ENCODE data around the gene SEMA5A.

SEMA5A gene

DNA sequence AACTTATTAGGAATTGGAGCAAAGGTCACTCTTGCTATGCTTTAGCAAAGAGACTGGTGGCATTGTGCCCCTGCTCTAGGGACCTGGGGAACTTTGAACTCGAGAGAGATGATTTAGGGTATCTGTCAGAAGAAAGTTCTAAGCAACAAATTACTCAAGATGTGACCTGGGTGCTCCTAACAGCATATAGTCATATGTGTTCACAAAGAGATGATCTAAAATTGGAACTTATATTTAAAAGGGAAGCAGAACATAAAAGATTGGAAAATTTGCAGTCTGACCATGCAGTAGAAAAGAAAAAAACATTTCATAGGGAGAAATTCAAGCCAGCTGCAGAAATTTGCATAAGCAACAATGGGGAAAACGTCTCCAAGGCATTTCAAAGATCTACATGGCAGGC lies 68.3 kb downstream of the SEMA5A start:
- DNase-seq (ENCODE audit: low spot score): no peak

DNA sequence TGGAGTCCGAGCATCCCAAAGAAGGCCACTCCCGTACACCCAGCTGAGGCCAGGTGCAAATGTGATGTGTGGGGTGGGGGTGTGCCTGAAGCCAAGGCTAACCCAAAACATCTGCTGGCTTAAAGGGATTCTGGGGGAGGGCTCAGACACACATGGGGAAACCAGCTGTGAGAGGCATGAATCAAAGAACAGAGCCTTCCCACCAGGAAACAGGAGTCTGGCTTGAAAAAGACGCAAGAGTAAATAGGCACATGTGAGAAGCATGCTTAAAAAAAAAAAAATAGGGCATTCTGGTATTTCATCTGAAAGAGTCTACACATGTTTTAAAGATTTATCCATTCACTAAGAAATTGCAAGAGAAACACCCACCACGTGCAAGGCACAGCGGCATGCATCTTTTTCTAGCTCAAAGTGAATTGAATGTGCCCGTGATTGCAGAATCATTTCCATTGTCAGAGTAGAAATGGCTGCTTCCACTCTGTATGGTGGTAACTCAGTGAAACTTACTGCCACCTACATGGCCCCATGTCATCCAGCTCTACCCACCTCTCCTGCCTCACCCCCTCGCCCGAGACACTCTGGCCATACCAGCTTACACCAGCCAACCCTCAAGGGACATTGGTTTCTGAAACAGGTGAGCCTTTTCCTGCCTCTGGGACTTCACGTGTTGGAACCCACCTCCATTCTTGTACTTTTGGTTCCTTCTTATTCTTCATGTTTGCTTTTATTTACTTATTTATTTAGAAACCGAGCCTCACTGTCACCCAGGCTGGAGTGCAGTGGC lies 71.5 kb downstream of the SEMA5A start:
- DNase-seq (ENCODE audit: low spot score): no peak

DNA sequence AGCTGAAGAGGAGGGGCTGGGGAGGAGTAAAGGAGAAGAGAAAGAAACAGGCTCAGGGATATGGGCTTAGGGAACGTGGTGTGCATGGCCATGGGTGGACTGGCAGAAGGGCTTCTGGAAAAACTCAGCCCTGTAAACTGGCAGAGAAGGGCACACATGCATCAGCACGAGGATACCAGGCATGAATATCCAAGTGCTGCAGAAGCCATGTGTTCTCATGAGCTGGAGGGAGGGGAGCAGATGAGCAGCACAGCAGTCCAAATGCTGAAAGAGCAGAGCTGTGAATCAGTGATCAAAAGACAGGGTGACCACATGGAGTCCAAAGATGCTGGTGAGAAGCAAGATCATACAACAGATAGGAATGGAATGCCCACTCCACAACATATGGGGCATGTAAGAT lies 72.3 kb downstream of the SEMA5A start:
- no peak for DNase-seq (ENCODE audit: low spot score)

DNA sequence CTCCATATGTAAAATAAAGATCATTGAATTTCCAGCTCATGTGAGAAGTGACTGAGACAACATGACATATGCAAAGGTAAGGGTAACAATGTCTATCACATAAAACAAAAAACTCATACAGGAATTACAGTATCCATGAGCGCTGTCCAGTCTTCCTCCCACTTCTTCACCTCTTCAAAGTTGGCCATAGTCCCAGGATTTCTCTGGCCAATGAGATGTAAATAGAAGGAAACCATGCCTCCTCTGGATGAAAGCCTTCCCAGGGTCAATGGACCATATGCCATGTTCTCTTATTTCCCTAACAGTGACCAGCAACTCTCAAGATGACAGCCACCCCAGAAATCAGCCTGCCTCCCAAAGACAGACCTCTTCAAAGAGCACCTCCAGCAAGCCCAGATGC lies 75.5 kb downstream of the SEMA5A start:
- DNase-seq (ENCODE audit: low spot score): no peak

DNA sequence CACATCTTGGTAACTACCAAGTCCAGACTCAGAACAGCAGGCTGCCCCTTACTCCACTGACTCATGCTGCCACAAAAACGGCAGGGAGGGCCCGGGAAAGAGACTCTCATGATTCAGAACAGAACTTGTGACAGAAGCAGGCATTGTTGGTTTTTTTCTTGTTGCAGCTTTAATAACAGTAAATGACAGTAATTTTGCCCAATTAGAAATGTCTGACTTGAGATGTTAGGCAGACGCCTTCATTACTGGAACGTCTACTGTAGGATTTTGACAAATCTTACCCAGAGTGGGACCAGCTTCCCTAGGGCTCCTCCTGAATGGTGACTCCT lies 77.9 kb downstream of the SEMA5A start:
- peak; percentile 20 for DNase-seq (ENCODE audit: low spot score)

DNA sequence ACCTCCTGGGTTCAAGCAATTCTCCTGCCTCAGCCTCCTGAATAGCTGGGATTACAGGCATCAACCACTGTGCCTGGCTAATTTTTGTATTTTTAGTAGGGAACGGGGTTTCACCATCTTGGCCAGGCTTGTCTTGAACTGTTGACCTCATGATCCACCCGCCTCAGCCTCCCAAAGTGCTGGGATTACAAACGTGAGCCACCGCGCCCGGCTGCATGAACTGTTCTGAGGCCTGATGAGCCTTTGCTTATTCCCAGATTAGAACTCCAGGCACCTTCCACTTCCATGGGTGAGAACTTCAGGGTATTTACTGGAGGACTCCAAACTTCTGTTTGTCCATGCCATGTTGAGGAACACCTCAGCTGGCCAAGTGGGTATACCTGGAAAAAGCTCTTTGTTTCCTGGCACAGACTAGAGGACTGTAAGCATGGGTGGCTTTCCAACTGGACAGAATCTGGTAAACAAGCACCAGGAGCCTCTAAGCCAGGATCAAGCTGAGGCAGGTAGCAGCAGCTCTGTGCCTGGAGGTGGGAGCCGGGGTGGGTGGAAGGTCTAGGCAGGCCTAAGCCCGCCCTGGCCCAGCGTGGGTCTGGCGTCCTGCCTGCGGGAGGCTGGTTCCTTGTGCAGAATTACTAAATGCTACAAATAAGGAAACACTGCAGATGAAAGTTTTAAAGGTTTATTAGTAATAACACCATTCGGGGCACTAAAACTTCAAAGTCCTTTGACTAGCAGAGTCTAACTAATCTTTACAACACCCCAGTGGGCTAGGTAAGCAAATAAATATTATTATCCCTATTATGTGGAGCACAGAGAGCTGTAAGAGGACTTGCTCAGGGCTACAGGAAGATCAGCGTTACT lies 78.4 kb downstream of the SEMA5A start:
- DNase-seq (ENCODE audit: low spot score): no peak

DNA sequence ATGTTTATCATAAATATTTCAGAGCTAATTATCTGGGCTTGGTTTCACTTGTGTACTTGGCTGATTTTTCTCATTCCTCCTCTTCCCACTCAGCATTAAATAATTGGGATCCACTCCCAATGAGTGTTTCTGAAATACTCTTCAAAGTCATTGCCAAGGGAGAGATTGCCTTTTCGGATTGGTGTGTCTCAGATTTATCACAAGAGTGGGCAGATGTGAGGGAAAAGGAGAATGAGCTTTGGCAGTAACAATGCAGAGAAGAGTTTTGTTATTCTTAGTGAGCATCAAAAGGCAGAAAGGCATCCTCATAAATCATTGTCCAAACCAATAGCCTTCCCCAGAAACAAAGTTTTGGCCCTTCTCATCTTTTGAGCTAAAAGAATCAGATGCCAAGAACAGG lies 79.2 kb downstream of the SEMA5A start:
- no peak for DNase-seq (ENCODE audit: low spot score)

DNA sequence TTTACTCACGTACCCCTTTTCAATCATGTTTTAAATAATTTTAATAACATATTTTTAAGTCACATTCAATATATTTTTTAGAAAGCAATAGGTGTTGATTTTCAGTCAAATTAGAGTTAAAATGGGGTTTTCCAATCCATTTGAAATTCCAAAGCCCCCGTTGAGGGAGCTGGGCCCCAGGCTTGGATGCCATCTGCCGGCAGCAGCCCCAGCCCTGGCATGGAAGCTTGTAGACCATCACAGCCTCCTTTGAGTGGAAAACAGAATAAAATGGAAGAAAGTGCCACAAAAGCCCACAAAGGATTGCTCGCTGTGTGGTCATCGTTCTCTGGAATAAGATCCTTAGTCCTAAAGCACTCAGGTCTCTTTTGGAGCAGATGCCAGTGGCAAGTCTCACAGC lies 81.4 kb downstream of the SEMA5A start:
- no peak for DNase-seq (ENCODE audit: low spot score)

DNA sequence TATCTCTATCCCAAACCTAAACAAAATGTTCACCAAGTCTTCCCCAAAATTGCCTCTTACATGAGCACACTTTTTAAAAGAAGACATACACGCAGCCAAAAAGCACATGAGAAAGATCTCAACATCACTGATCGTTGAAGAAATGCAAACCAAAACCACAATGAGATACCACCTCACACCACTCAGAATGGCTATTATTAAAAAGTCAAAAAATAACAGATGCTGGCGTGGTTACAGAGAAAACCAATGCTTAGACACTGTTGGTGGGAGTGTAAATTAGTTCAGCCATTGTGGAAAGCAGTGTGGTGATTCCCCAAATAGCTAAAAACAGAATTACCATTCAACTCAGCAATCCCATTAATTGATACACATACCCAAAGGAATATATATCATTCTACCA lies 83.8 kb downstream of the SEMA5A start:
- no peak for DNase-seq (ENCODE audit: low spot score)

DNA sequence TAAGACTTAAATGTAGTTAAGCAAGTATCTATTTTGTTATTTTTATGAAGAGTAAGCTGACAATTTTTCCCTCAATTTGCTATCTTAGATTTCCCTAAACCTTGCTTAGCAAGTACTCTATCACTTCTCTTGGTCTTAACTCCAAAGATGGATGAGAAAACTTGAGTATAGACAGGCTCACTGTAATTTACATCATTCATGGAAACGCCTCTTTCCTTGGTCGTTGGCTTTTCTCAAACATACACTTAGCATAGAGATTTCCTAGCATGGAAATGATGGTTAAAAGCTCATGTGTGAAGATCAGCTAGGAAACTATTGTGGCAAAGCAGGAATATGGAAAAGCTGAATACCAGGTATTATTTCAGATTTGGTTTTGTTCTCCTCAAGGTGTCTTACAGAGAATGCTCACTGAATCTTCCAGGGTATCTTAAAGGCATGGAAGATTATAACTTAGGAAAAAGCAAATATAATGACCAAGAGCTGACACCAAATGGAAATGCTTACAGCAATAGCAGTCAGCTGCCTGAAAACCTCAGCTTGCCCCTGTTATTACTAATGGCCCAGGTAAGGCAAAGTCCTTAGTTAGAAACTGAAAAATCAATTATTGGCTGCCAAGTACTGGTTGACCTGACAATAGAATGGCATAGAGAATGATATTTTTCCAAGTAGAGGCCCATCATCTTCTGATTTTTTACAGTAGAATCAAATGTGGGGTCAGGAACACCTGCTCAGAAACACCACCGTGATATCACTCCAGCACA lies 84.8 kb downstream of the SEMA5A start:
- no peak for DNase-seq (ENCODE audit: low spot score)

DNA sequence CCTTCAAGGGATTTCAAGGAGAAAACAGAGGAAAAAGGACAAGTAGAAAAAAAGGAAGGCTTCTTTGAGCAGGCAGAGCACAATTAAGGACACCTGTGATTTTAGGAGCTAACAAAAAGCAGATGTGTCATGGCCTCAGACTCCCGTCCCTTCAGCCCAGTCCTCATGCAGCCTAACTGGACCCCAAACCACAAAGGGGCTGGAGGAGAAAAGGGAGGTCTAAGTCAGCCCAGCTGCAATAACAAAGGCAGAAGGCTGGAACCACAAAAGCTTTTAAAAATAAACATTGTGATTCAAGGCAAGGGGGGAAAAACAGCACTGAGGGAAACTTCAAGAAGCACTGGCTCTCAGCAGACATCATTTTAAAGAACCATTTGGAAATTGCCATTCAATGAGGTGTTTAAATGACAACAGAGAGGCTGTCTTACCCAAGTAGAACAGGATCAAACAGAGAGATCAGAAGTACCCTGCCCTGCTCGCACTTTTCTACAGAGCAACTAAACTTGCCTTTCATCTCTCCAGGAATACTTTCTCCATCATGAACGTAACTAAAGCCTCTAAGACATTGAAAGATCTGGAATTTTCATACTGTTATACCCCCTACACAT lies 89.3 kb downstream of the SEMA5A start:
- DNase-seq (ENCODE audit: low spot score): no peak

DNA sequence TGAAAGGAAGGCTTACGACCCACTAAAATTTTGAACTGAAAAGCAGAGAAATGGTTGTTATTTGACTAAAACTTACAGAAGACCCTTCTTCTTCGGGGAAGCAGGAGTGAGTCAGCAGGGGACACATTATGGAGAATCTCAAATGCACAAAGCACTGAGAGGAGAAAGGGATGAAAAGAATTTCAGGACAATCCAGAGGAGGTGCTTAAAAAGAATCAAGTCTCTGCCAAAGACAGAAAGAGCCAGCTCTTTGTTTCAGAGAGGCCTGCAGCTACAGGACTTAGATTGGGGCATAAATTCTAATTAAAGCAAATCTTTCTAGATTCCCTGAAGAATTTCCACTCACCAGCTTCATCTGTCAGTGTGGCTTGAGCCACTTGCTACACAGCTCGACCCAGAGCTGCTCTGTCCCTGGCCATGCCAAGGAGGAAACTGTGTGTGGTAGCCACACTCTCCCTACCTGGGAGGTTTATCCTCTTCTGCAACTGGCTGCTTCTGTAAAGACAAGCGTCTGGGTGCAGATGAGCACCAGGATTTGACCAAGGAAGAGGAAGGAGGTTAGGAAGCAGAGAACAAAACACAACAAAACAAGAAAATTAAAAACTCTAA lies 89.9 kb downstream of the SEMA5A start:
- DNase-seq (ENCODE audit: low spot score): no peak

DNA sequence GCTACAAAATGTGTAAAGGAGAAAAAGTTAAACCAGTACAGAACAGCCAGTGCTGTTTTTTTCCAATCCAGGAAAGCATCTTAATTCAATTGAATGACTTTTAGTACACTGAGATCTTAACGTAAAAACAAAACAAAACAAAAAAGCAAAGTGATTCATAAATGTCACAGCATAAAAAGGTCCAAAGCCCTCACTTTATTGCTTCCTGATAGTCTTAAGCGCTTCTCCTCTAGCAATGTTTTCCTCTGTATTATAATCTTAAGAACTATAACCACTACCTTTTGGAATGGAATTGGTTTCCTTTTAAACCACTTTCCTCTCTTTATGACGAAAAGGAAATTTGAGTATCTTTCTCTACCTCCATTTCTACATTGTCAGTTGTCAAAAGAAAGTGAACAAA lies 91.4 kb downstream of the SEMA5A start:
- DNase-seq (ENCODE audit: low spot score): no peak

DNA sequence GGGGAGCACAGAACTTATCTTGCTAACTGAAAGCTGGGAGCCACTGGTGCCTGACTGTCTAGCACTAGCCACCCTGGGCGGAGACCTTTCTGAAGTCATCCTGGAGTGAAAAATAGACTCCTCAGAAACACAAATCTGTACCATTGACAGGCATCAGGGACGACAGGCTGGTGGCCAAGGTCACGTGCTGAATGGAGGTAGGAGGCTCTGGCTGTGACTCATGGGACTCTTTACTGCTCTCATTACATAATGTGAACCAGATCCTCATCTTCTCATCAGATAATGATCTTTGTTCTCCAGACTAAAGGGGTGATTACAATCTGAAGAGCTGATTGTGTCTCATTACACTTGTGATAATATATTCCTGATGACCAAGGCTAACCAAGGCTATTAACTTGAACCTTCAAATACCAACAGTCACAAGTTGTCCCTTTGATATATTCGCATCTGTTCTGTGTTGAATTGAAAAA lies 91.8 kb downstream of the SEMA5A start:
- DNase-seq (ENCODE audit: low spot score): no peak

DNA sequence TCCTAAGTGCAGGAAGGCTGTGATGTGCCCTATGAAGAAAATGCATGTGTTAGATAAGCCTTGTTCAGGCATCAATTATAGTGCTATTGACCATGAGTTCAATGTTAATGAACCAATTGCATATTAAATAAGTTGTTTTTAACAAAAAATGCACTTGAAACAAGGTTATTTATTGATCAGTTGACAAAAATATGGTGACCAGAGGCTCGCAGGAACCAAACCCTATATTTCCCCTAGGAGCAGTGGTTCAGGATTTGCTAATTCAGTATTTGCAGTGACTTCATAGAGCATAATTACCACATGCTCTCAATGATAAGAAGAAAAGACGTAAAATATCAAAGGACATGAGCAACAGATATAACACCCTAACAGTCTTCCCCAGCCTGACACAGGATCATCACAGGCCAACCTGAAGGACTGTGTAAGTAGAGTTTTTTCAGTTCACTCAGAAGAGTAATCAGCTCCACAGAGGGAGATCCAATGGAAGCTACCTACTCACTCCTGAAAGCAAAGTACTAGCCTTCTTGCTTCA lies 92.3 kb downstream of the SEMA5A start:
- no peak for DNase-seq (ENCODE audit: low spot score)

DNA sequence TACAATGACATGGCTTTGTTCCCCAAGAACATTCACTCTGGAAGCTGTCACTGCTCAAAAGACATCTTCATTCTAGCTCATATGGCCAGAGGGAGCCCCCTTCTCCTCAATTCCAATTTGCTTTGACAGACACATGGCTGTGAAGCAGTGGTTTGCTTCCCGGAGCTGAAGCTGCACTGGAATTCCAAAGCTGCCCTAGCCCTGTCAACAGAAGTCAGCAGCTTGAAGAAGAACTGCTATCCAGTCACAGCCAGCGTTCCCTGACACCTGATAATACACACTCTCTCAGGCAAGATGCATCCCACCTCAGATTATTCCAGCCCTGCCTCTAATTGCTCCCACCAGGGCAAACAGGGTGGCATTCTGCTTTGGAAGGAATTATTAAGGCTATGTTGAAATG lies 93.7 kb downstream of the SEMA5A start:
- DNase-seq (ENCODE audit: low spot score): no peak

DNA sequence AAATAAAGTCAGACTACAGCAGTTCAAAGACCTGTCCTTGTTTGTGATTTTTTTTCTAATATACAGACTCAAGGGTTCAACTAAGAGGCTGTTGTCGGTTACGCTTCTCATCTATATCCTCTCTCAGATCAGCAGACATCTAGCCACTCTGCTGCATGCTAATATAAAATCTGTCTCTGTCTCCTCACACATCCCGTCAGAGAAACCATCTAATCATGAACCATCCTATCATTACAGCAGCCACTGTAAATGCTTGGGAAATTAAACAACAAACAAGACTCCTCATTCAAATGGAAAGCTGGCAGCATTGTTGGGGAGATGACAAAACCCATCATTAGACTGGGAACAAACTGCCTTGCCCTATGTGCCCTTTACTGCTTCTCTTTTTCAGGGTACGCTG lies 94.8 kb downstream of the SEMA5A start:
- DNase-seq (ENCODE audit: low spot score): no peak

DNA sequence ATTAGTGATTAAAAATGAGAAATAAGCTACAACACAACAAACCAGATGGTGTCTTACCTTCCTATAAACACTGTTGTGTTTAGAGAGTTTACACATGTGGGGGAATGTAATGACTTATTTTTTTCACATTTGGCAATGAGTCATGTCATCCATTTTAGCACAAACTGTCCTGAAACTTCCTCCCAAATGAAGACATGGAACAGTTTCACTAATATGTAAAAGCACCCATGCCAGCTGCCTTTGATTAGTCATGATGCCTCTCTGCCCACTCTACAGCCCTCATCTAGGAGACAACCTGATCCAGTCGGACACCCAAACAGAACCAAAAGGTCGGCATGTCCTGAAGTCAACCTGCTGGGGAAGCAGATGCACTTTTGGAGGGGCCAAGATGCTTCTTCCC lies 98.2 kb downstream of the SEMA5A start:
- peak; percentile 38 for DNase-seq (ENCODE audit: low spot score)

DNA sequence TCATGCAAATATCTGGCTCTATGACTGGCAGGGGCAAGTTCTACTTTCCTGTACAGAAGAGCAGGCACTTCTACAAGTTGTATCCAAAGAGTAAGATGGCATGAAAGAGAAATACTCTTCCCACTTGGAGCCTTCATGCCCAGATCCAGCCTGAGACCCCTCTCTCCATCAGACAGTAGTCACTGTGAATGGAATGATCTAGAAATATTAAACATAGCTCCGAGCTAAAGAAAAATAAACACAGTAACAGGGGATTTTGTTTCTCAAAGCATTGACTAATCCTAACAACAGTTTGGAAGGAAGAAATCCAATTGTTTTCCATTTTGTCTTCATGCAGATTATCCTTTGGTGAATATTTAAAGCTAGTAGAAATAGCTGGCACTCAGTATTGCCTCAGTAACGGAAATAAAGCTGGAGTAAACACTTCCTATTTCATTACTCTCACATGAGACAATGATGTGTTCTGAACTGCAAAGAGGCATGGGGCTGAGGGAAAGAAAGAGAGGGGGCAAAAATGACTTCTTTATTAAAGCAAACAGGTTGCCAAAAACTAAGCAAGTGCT lies 100.0 kb downstream of the SEMA5A start:
- no peak for DNase-seq (ENCODE audit: low spot score)

DNA sequence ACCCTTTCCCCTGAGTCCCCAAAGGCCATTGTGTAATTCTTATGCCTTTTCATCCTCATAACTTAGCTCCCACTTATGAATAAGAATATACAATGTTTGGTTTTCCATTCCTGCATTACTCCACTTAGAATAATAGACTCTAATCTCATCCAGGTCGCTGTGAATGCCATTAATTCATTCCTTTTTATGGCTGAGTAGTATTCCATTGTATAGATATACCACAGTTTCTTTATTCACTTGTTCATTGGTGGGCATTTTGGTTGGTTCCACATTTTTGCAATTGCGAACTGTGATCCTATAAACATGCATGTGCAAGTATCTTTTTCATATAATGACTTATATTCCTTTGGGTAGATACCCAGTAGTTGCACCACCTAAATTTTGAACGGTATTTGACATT lies 101.5 kb downstream of the SEMA5A start:
- DNase-seq (ENCODE audit: low spot score): no peak

DNA sequence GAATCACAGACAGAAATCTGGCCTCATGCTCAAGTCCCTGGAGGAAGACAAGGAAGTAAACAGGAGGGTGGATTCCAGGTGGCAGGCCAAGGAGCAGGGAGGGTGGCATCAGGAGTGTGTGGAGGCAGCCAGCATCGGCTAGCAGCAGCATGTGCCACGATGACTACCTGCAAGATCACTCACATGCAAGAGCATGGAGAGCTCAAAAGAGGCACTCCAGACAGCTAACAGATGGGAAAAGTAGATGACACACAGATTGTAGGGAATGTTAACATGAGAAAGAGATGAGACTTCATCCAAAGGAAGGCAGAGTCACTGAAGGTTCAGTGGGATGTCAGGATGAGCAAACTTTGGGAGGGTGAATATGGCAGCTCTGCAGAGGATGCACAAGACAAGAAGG lies 104.3 kb downstream of the SEMA5A start:
- DNase-seq (ENCODE audit: low spot score): no peak
